Stomach smooth muscle (tissue), 2 donors: Measurements from ENCODE around the gene DNAJB6.

ENCODE experiments used
- H3K27ac ChIP-seq: one replicate; pipeline ENCODE4 v1.7.0; 2013; ENCODE audit warnings: mild to moderate bottlenecking, low read length, inconsistent platforms
- H3K27me3 ChIP-seq, 2 donors: one replicate each; pipeline ENCODE4 v1.7.0; 2013; ENCODE audit warnings: low read length in 2 of 2; ENCODE audit not compliant: insufficient read depth in 2 of 2, control insufficient read depth in 1 of 2
- H3K36me3 ChIP-seq, 2 donors: one replicate each; pipeline ENCODE4 v1.7.0; 2013; ENCODE audit warnings: low read length in 2 of 2; ENCODE audit not compliant: control insufficient read depth in 2 of 2, insufficient read depth in 2 of 2
- H3K4me1 ChIP-seq: one replicate; pipeline ENCODE4 v1.7.0; 2013; ENCODE audit warnings: low read length; ENCODE audit not compliant: control insufficient read depth, insufficient read depth
- H3K4me3 ChIP-seq, 2 donors: one replicate each; pipeline ENCODE4 v1.7.0; 2013; ENCODE audit warnings: low read length in 2 of 2
- H3K9ac ChIP-seq, 2 donors: one replicate each; pipeline ENCODE4 v1.7.0; 2013; ENCODE audit warnings: low read length in 2 of 2, mild to moderate bottlenecking in 1 of 2
- H3K9me3 ChIP-seq, 2 donors: one replicate each; pipeline ENCODE4 v1.7.0; 2013; ENCODE audit warnings: low read length in 2 of 2; ENCODE audit not compliant: control insufficient read depth in 2 of 2
- donor health status: healthy.
- donor health status: Pancreatic carcinoma.

Gene DNAJB6

DNA sequence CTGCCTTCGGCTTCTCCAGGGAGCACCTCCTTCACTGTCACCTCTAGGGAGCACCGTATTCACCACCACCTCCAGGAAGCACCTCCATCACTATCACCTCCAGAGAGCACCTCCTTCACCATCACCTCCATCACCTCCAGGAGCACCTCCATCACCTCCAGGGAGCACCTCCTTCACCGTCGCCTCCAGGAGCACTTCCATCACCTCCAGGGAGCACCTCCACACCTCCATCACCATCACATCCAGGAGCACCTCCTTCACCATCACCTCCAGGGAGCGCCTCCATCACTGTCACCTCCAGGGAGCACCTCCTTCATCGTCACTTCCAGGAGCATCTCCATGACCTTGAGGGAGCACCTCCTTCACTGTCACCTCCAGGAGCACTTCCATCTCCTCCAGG, 102.3 kb downstream of the DNAJB6 start:
- H3K27me3 ChIP-seq: no peaks in the 10 kb centered on the region
- H3K9me3 ChIP-seq: no peaks in the 10 kb centered on the region
- no peak overlapping the region for H3K4me3 ChIP-seq
- no peak overlapping the region for H3K9ac ChIP-seq
- H3K36me3 ChIP-seq: no peaks in the 10 kb centered on the region
- H3K27ac ChIP-seq: no peak overlapping the region
- no peaks in the 10 kb centered on the region for H3K4me1 ChIP-seq

DNA sequence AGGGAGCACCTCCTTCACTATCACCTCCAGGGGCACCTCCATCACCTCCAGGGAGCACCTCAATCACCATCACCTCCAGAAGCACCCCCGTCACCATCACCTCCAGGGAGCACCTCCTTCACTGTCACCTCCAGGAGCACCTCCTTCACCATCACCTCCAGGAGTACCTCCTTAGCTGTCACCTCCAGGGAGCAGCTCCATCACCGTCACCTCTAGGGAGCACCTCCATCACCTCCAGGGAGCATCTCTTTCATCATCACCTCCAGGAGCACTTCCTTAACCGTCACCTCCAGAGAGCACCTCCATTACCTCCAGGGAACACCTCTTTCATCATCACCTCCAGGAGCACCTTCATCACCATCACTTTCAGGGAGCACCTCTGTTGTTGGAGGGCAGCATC, 103.0 kb downstream of the DNAJB6 start:
- no peaks in the 10 kb centered on the region for H3K27me3 ChIP-seq
- H3K9ac ChIP-seq: no peak overlapping the region
- H3K9me3 ChIP-seq: no peaks in the 10 kb centered on the region
- H3K4me1 ChIP-seq: no peaks in the 10 kb centered on the region
- no peak overlapping the region for H3K4me3 ChIP-seq
- H3K27ac ChIP-seq: no peak overlapping the region
- no peaks in the 10 kb centered on the region for H3K36me3 ChIP-seq

DNA sequence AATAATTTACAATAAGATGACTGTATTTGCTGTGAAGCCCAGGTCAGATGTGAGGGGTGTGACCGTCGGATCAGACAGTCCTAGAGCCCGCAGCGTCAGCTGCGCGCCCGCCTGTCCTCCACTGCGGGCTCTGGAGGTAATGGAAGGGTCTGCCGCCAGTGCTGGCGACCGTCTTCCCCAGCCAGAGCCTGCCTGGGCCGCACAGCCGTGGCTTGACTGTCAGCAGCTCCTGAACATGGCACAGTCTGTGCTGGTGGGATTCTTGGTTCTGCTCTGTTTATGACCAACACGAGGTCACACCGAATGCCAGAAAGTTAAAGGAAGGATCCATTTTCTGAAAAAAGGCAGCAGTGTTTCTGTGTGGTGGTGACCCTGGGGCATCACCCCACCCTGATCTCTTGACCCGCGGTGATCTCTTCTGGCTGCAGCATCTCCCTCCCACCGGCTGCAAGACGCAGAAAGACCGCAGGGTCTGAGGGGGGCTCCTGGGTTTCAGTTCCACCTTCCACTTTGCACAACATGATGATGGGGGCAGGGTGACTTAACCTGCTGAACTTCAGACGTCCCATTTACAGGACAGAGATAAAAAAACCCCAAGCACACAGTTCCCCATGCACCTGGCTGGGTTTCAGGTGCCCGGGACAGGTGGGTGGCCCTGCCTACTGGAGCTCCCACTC, 103.7 kb downstream of the DNAJB6 start:
- H3K9ac ChIP-seq: no peak overlapping the region
- no peaks in the 10 kb centered on the region for H3K4me1 ChIP-seq
- H3K27me3 ChIP-seq: no peaks in the 10 kb centered on the region
- H3K9me3 ChIP-seq: no peaks in the 10 kb centered on the region
- H3K36me3 ChIP-seq: no peaks in the 10 kb centered on the region
- no peak overlapping the region for H3K4me3 ChIP-seq
- H3K27ac ChIP-seq: no peak overlapping the region

DNA sequence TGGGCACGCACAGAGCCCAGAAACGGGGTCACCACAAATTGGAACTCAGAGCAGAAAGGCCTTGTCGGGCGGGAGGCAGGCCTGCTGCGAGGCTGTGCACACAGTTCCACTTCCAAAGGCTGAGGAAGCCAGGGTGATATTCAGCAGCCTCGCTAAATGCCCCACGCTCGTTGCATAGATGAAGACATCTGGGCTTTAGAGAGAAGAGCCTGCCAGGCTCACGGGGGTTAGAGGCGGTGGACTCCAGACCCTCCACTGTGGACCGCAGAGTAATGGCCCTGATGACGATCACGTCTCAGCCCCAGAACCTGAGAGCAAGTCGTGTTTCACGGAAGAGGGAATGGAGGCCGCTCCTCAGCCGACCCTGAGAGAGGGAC, 104.2 kb downstream of the DNAJB6 start:
- H3K4me3 ChIP-seq: no peak overlapping the region
- no peak overlapping the region for H3K27ac ChIP-seq
- H3K36me3 ChIP-seq: no peaks in the 10 kb centered on the region
- no peaks in the 10 kb centered on the region for H3K9me3 ChIP-seq
- H3K27me3 ChIP-seq: no peaks in the 10 kb centered on the region
- no peaks in the 10 kb centered on the region for H3K4me1 ChIP-seq
- no peak overlapping the region for H3K9ac ChIP-seq

DNA sequence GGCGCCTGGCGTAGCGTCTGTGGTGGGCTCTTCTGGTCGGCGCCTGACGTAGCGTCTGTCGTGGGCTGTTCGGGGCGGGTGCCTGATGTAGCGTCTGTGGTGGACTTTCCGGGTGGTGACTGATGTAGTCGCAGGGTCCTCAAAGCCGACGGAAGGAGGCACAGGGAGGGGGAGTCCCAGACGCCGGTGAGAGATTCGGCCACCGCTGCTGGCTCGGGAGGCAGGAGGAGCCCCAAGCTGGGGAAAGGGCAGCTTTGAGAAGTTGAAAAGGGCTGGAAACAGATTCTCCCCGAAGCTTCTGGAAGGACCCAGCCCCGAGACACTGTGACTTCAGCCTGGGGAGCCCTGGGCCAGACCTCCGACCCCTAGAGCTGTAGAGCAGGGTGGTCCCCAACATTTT, 105.7 kb downstream of the DNAJB6 start:
- H3K9me3 ChIP-seq: no peaks in the 10 kb centered on the region
- H3K4me3 ChIP-seq: no peak overlapping the region
- no peak overlapping the region for H3K27ac ChIP-seq
- H3K4me1 ChIP-seq: no peaks in the 10 kb centered on the region
- H3K9ac ChIP-seq: no peak overlapping the region
- H3K36me3 ChIP-seq: no peaks in the 10 kb centered on the region
- H3K27me3 ChIP-seq: no peaks in the 10 kb centered on the region

DNA sequence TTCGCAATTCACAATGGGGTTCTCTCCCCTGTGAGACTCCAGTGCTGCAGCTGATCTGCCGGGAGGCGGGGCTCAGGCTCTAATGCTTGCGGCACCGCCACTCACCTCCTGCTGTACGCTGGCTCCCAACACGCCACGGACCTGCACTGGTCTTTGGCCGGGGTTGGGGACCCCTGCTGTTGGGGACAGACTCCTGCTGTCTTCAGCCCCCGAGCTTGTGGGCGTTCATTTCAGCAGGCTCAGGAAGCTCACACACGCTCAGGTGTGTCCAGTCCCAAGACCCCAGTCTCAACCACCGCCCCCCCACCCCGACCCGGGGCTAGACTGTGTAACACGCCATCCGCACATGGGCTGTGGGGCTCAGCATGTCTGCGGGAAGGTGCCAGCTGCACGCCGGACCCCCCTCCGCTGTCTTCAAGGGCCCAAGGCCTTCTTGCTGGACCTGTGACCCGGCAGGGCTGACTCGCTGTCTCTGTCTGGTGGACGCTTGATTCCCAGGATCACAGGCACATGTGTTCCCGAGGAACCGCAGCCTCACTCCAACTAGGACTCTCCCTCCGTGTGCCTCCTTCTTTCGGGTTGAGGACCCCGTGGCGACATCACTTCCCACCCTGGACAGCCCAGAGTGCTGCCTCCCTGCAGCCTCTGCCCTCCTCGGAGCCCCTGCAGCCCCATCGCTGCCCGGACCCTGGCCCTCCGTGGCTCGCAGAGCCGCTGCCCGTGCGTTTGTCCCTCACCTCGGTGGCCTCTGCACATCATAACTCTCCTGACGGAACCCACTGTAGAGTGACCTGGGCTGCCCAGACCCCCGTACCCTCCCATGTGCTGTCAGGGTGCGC, 106.4 kb downstream of the DNAJB6 start:
- no peaks in the 10 kb centered on the region for H3K27me3 ChIP-seq
- no peak overlapping the region for H3K9ac ChIP-seq
- no peak overlapping the region for H3K4me3 ChIP-seq
- H3K36me3 ChIP-seq: no peaks in the 10 kb centered on the region
- H3K9me3 ChIP-seq: no peaks in the 10 kb centered on the region
- H3K27ac ChIP-seq: no peak overlapping the region
- no peaks in the 10 kb centered on the region for H3K4me1 ChIP-seq

DNA sequence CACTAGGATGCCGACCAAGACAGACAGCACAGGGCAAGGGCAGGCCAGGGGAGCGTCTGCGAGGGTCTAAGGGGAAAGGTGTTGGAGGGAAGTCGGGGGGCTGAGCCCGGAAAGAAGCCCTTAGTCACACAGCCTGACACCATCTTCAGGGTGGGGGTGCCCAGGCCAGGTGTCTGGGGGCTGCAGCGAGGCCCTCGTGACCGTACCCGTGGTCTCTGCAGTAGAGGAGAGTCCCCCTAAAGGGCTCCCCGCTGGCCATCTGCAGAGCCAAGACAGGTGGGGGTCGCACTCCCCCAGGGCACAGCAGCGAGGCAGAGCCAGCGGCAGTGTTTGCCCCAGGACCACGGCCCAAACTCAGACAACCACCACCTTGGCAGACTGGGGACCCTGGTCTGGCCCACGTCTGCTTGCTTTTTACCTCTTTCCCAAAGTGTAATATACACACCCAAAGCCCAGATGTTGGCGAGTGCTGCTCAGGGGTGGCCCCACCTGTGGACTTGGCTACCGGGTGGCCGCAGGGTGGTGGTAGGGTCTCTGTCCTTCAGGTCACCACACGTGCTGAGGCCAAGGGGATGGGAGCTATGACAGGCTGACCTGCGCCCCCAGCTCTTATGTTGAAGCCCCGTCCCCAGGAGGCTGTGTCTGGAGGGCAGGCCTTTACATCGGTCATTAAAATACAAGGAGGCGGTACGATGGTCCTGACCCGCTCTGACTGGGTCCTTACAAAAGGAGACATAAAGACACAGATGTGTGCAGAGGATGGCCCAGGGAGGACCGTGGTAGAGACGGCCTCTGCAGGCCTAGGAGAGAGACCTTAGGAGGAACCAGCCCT, 107.4 kb downstream of the DNAJB6 start:
- Histone ChIP-seq H3K9ac (no peak overlapping the region), H3K27me3 (no peaks in the 10 kb centered on the region), H3K4me3 (no peak overlapping the region), H3K9me3 (no peaks in the 10 kb centered on the region), H3K27ac (no peak overlapping the region), H3K36me3 (no peaks in the 10 kb centered on the region), H3K4me1 (no peaks in the 10 kb centered on the region)

DNA sequence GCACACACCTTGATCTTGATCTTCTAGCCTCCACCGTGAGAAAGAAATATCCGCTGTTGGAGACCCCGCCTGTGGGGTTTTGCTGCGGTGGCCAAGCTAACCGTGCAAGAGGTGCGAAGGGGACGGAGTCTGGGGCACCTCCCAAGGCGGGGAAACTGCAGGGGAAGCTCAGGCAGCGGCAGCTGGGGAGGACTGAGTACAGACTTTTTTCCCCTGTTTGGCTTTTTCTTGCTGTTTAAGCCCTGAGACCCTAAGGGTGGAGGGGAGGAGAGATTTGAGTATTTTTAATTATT, 108.0 kb downstream of the DNAJB6 start:
- H3K27me3 ChIP-seq: no peaks in the 10 kb centered on the region
- no peaks in the 10 kb centered on the region for H3K9me3 ChIP-seq
- H3K36me3 ChIP-seq: no peaks in the 10 kb centered on the region
- no peaks in the 10 kb centered on the region for H3K4me1 ChIP-seq
- H3K9ac ChIP-seq: no peak overlapping the region
- no peak overlapping the region for H3K4me3 ChIP-seq
- H3K27ac ChIP-seq: no peak overlapping the region

DNA sequence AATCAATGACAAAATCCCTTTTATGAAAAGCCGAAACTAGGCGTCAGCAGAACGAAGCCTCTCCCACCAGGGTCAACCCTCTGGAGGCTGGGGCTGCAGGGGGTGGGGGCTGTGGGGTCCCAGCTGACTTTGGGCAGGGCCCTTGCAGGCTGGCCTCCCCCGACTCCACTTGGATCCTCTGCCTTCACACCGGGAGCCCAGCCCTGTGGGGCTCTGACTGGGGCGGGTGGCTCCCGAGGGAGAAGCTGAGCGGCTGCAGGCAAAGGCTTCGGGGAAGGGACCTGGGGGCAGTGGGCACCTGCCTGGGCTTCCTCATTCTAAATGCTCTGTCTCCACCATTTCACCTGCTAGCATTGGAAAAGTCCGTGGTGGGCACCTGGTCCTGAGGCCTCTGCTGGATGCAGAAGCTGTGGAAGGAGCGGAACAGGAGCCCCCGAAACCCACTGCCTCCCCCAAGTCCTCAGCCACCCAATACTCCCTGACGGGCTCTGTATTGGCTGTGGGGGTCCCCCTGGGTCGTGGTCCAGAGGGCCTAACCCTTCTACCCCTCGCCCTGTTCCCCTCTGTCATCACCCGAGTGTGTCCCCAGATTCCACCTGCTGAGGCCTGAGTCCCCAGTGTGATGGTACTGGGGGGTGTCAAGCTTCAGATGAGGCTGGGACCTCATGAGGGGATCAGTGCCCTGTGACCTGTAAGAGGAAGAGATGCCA, 108.6 kb downstream of the DNAJB6 start:
- no peaks in the 10 kb centered on the region for H3K36me3 ChIP-seq
- H3K9me3 ChIP-seq: no peaks in the 10 kb centered on the region
- no peaks in the 10 kb centered on the region for H3K27me3 ChIP-seq
- no peak overlapping the region for H3K27ac ChIP-seq
- H3K9ac ChIP-seq: no peak overlapping the region
- no peaks in the 10 kb centered on the region for H3K4me1 ChIP-seq
- no peak overlapping the region for H3K4me3 ChIP-seq

DNA sequence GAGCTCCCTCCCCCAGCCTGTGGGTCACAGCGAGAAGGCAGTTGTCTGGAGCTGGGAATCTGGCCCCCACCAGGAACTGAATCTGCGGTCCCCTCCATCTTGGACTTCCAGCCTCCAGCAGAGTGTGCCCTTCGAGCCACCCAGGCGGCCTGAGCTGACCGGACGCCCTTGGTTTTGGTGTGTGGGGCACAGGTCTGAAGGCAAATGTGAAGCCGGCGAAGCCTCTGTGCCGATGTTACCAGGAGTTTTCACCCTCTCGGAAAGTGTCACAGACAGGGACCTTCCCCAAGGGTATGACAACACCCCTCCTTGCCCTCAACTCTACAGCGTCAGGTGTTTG, 109.1 kb downstream of the DNAJB6 start:
- Histone ChIP-seq H3K4me1 (no peaks in the 10 kb centered on the region), H3K27me3 (no peaks in the 10 kb centered on the region), H3K9me3 (no peaks in the 10 kb centered on the region), H3K36me3 (no peaks in the 10 kb centered on the region), H3K4me3 (no peak overlapping the region), H3K9ac (no peak overlapping the region), H3K27ac (no peak overlapping the region)
